Loucy (cell line): ENCODE results near the gene PKNOX2.

Source experiments
- H2AFZ ChIP-seq: fragments of 200-600 bp; sonication (generic); 2 replicates; pipeline ENCODE4 v1.6.0; 2016; ENCODE audit warnings: antibody characterized with exemption, mild to moderate bottlenecking, low read length, moderate library complexity
- H3F3A ChIP-seq: fragments of 200-600 bp; 2 replicates; pipeline ENCODE4 v1.6.0; 2016; ENCODE audit warnings: antibody characterized with exemption, low read depth, mild to moderate bottlenecking
- H3K27me3 ChIP-seq: fragments of 200-600 bp; sonication (generic); 2 replicates; pipeline ENCODE4 v1.6.1; 2014; ENCODE audit warnings: low read length, mild to moderate bottlenecking; ENCODE audit not compliant: insufficient read depth, poor library complexity, severe bottlenecking
- H3K36me3 ChIP-seq: fragments of 200-600 bp; sonication (generic); 2 replicates; pipeline ENCODE4 v1.6.1; 2016; ENCODE audit warnings: low read length; ENCODE audit not compliant: insufficient read depth
- H3K4me1 ChIP-seq: fragments of 200-600 bp; sonication (generic); 2 replicates; pipeline ENCODE4 v1.5.1; 2014; ENCODE audit warnings: low read length, mild to moderate bottlenecking; ENCODE audit not compliant: insufficient read depth, poor library complexity, severe bottlenecking
- H3K4me2 ChIP-seq: fragments of 200-600 bp; sonication (generic); 2 replicates; pipeline ENCODE4 v1.6.0; 2014; ENCODE audit warnings: antibody characterized with exemption, low read length, low read depth, mild to moderate bottlenecking; ENCODE audit not compliant: poor library complexity, severe bottlenecking
- H3K4me3 ChIP-seq: fragments of 200-600 bp; sonication (generic); 2 replicates; pipeline ENCODE4 v1.5.1; 2014; ENCODE audit warnings: low read length, mild to moderate bottlenecking, mixed read lengths; ENCODE audit not compliant: poor library complexity, severe bottlenecking
- H3K79me2 ChIP-seq: fragments of 200-600 bp; sonication (generic); 2 replicates; pipeline ENCODE4 v1.6.1; 2014; ENCODE audit warnings: low read length; ENCODE audit not compliant: insufficient read depth
- H3K9ac ChIP-seq: fragments of 200-600 bp; sonication (generic); 2 replicates; pipeline ENCODE4 v1.6.0; 2014; ENCODE audit warnings: mild to moderate bottlenecking, low read depth, low read length, moderate library complexity; ENCODE audit not compliant: poor library complexity, severe bottlenecking
- H3K9me2 ChIP-seq: fragments of 200-600 bp; sonication (generic); replicated peaks from 2 replicates; pipeline ENCODE4 v1.6.1; 2016; ENCODE audit warnings: low read depth, low read length, mixed read lengths
- H3K9me3 ChIP-seq: fragments of 200-600 bp; sonication (generic); 2 replicates; pipeline ENCODE4 v1.6.1; 2014; ENCODE audit warnings: mild to moderate bottlenecking, antibody characterized with exemption, low read length, low read depth; ENCODE audit not compliant: insufficient read depth
- H4K20me1 ChIP-seq: fragments of 200-600 bp; sonication (generic); 2 replicates; pipeline ENCODE4 v1.6.0; 2014; ENCODE audit warnings: antibody characterized with exemption, low read length, mild to moderate bottlenecking; ENCODE audit not compliant: insufficient read depth, poor library complexity, severe bottlenecking
- CTCF ChIP-seq: fragments of 200-600 bp; sonication (generic); conservative IDR thresholded peaks from 2 replicates; pipeline ENCODE4 v1.5.1; 2014; ENCODE audit warnings: mild to moderate bottlenecking, antibody characterized with exemption, low read length
- EZH2phosphoT487 ChIP-seq: fragments of 200-600 bp; IDR thresholded peaks from 2 replicates; pipeline ENCODE4 v1.6.1; 2018; ENCODE audit warnings: antibody characterized with exemption, mild to moderate bottlenecking, moderate library complexity, borderline replicate concordance

Gene PKNOX2

GRCh38 chr11:125285844-125286243 lies 121.3 kb downstream of the PKNOX2 start:
- no peaks in the 10 kb centered on the region for H3K36me3 ChIP-seq
- no peak overlapping the region for H3K4me3 ChIP-seq
- no peaks in the 10 kb centered on the region for H3K79me2 ChIP-seq
- H3K9me3 ChIP-seq = no peaks in the 10 kb centered on the region
- no peak overlapping the region for H3K4me2 ChIP-seq
- H3K4me1 ChIP-seq = no peaks in the 10 kb centered on the region
- H4K20me1 ChIP-seq = no peaks in the 10 kb centered on the region
- no peaks in the 10 kb centered on the region for H3F3A ChIP-seq
- H3K9ac ChIP-seq = no peak overlapping the region
- H2AFZ ChIP-seq = no peak overlapping the region
- no peaks in the 10 kb centered on the region for H3K9me2 ChIP-seq
- no peak for TF ChIP-seq CTCF
- no peak for TF ChIP-seq EZH2phosphoT487
- H3K27me3 ChIP-seq = no peaks in the 10 kb centered on the region

GRCh38 chr11:125286486-125286885 lies 121.9 kb downstream of the PKNOX2 start:
- no peaks in the 10 kb centered on the region for H3K9me2 ChIP-seq
- no peaks in the 10 kb centered on the region for H4K20me1 ChIP-seq
- no peaks in the 10 kb centered on the region for H3K9me3 ChIP-seq
- H3K4me2 ChIP-seq = no peak overlapping the region
- no peaks in the 10 kb centered on the region for H3K36me3 ChIP-seq
- H3F3A ChIP-seq = no peaks in the 10 kb centered on the region
- no peak overlapping the region for H3K9ac ChIP-seq
- H3K4me3 ChIP-seq = no peak overlapping the region
- no peaks in the 10 kb centered on the region for H3K4me1 ChIP-seq
- TF ChIP-seq CTCF (no peak), EZH2phosphoT487 (no peak)
- H2AFZ ChIP-seq = no peak overlapping the region
- H3K27me3 ChIP-seq = no peaks in the 10 kb centered on the region
- H3K79me2 ChIP-seq = no peaks in the 10 kb centered on the region

- H2AFZ ChIP-seq = no peak overlapping the region
- H3K9ac ChIP-seq = no peak overlapping the region
- H3K79me2 ChIP-seq = no peaks in the 10 kb centered on the region
- H3K4me1 ChIP-seq = no peaks in the 10 kb centered on the region
- H3K27me3 ChIP-seq = no peaks in the 10 kb centered on the region
- TF ChIP-seq CTCF = no peak
- no peak for TF ChIP-seq EZH2phosphoT487
- H3K4me2 ChIP-seq = no peak overlapping the region
- H4K20me1 ChIP-seq = no peaks in the 10 kb centered on the region
- no peaks in the 10 kb centered on the region for H3F3A ChIP-seq
- no peak overlapping the region for H3K4me3 ChIP-seq
- H3K9me2 ChIP-seq = no peaks in the 10 kb centered on the region
- H3K9me3 ChIP-seq = no peaks in the 10 kb centered on the region
- H3K36me3 ChIP-seq = no peaks in the 10 kb centered on the region
These were observed 123.1 kb downstream of the PKNOX2 start for GRCh38 chr11:125287491-125288210.
